Inflammatory macrophage (primary cell): ENCODE data around the gene SLC35B1.
"Not testable (repeated sequence)": the region's sequence is repeated elsewhere in the genome, so short reads cannot be mapped to it uniquely, and the experiment has no call there.

ENCODE experiments used
- DNase-seq, 2 donors: peaks; one replicate each; pipeline ENCODE4 v3.0.0-alpha.2; 2020 to 2022

The SLC35B1 gene

DNA sequence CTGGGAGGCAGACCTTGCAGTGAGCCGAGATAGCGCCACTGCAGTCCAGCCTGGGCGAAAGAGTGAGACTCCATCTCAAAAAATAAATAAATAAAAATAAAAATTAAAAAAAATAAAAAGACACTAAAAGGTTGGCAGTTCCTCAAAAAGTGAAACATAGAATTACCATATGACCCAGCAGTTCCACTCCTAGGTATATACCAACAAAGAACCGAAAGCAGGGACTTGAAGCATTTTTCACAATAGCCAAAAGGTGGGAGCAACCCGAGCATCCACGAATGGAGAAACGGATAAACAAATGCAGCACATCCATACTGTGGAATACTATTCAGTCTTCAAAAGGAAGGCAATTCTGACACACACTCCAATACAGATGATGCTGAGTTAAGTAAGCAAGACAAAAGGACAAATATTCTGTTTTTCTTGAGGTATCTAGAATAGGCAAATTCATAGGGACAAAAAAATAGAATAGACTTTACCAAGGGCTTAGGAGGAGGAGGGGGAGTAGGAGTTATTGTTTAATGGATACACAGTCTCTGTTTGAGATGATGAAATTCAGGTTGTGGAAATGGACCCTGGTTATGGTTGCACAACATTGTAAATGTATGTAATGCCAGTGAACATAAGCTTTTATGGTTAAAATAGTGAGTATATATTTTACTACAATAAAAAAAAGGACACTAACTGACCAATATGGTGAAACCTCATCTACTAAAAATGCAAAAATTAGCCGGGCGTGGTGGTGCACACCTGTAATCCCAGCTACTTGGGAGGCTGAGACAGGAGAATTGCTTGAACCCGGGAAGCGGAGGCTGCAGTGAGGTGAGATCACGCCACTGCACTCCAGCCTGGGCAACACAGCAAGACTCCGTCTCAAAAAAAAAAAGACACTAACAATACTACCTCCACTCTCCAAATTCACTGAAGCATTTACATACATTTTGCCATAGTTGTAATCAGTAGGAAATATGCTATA, 27.0 kb upstream of the SLC35B1 start:
- peak in 1 of 2 donors; percentile 26 for DNase-seq

DNA sequence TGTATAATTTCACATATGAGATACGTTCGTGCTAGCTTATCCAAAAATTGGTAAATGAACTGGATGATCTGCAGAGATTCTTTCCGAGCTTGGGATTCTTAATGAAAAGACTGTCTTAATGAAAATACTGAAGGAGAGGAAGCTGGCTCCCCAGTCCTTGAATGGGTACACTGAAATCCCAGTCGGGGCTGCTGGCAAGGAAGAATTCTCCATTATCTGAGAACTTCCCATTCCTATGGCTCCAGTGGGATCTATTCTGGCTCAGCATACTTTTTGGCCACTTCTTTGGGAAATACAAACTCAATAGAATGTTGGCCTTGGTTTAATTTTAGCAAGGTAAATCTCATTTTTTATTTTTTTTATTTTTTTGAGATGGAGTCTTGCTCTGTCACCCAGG, 23.7 kb upstream of the SLC35B1 start:
- no peak for DNase-seq

DNA sequence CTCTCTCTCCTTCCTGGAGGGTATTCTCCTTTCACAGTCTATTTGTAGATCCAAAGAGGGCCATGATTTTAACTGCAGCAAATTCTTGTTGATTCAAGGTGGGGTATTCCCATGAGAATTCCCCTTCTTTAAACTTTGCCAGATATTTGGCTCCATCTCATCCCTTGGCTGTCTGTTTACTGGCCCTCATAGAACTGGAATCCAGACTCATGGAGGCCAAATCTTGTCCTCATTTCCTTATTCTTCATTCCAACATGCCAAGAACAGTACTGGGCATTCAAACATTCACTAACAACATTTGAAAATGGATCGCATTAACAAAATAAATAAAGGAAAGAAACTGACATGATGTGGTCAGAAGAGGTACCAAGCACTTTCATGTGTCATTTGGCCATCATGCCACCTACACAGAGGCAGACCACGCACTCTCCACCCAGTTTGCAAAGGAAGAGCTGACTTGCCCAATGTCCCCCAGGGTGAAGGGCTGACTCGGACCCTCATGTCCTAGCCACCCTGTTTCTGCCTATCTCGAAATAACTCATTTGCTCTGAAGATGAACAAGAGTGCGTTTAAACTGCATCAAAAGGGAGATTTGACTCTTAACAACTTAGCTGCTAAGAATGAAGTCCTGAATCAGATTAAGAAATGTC, 23.1 kb upstream of the SLC35B1 start:
- no peak for DNase-seq

DNA sequence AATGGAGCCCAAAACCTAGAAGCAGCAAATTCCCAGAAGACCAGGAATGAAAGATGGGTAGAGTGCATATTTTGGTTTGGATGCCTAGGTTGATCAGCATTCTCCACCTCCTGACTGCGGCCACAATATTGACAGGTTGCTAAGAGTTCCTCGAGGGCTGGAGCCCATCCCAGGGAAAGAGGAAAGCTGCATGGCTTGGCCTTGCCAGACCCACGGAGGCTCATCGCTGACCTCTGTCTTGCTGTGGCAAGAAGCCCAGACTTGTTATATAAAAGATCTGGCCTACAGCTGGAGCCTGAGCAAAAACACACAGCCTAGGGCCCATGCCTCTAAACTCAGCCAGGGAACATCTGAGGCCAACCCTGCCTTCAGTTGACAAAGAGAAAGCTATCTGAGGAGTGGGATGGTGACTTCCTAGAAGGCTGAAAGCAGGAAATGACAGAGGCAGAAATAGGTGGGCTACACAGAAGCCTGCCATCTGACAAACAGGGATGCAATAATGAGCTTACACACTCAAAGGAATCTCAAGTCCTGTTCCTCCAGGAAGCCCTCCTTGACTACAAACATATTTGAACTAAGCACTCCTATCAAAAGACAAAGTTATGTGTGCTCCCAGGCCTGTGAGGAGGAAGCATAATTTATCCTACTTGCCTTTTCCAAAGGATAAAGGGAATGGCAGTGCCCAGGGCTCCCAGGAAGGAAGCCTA, 22.5 kb upstream of the SLC35B1 start:
- no peak for DNase-seq

DNA sequence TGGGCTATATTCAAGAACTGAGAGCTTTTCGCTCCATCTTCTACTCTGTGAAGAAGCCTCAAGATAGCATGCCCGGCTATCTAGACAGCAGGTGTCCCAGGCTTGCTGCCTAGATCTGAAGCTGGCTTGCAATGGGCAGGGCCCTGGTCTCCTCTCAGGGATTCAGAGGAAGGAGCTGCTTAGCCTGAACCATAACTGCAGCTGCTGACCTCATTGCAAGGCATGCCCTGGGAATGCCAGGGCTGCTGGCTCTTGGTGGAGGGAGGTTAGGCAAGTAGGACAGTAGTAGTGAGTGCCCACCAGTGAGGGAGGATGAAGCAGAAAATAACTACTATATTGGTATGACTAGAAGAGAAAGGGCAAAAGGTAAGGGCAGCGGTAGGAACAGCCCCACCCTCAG, 21.3 kb upstream of the SLC35B1 start:
- DNase-seq, result no peak

DNA sequence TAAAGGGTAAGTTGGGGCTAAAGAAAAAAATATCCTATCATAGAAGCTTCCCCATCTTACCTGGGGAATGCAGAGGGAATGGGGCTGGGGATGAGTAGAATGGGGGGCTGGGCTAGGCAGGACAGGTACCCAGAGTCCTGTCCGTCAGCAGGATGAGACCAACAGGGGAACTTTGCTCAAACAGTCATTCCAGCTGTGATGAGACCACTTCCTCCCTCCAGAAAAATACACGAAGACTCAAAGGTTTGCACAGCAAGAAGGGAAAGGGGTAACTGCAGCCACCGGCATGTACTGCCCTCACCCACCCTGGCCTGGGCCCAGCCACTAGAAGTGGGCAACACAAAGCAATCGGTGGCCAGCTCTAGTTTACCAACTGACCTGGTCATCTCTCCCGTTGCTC, 20.7 kb upstream of the SLC35B1 start:
- DNase-seq, result no peak

DNA sequence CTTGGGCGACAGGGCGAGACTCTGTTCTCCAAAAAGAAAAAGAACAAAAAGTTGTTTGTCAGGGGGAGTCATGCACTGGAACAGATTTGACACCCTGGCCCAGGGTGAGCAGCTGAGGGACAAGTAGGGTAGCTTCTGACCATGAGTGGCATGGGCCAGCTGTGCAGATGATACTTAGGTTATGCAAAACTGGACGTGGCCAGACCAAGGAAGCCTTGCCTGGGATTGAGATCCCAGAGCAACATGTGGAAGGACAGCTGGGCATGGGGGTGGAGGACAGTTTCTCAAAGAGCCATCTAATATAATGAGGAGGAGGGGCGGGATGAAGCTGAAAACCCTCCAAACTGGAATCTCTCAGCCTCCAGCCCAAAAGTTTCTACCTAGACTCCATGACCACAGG, 19.6 kb upstream of the SLC35B1 start:
- DNase-seq, result no peak

DNA sequence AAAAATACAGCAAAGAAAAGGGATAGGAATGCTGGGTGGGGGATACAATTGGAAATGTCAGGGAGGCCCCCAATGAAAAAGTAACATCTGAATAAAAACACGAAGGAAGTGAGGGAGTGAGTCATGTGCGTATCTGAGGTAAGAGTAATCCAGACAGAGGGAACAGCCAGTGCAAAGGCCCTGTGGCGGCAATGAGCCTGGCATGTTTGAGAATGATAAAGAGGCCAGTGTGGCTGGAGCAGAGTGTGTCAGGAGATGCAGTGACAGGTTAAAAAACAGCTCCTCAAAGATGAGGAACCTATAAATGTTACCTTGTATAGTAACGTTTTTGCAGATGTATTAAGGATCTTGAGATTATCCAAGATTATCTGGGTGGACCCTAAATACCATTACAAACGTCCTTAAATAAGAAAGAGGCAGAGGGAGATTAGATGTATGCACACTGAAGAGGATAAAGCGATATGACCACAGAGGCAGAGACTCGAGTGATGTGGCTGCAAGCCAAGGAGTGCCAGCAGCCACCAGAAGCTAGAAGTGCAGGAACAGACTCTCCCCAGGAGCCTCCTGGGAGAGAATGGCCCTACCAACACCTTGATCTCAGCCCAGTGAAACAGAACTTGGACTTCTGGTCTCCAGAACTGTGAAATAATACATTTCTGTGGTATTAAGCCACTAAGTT, 17.8 kb upstream of the SLC35B1 start:
- DNase-seq, result no peak

DNA sequence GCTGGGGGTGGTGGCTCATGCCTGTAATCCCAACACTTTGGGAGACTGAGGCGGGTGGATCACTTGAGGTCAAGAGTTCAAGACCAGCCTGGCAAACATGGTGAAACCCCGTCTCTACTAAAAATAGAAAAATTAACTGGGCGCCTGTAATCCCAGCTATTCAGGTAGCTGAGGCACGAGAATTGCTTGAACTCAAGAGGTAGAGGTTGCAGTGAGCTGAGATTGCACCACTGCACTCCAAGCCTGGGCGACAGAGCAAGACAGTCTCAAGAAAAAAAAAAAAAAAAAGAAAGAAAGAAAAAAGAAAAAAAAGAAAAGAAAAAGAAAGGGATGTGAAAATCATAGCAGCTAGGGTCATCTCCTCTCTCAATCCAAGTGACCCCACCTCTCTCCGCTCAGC, 16.8 kb upstream of the SLC35B1 start:
- DNase-seq, result not testable (repeated sequence)

DNA sequence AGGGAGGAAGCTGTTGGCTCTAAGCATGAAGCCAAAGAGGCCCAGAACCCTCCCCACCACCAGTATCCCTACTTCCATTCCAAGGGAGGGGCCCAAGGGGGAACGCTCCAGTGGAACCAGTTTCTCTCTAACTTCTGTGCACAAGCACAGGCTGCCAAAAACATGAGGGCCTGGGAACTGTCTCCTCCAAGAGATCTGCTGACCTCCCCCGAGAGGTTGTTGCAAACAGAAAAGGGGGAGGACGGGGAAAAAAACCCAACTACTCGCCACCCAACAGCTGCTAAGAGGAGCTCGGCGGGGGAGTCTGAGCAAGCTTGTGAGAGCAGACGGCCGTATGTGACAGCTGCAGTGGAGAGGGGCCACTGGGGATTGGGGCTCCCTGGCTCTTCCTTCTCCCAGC, 15.7 kb upstream of the SLC35B1 start:
- no peak for DNase-seq

DNA sequence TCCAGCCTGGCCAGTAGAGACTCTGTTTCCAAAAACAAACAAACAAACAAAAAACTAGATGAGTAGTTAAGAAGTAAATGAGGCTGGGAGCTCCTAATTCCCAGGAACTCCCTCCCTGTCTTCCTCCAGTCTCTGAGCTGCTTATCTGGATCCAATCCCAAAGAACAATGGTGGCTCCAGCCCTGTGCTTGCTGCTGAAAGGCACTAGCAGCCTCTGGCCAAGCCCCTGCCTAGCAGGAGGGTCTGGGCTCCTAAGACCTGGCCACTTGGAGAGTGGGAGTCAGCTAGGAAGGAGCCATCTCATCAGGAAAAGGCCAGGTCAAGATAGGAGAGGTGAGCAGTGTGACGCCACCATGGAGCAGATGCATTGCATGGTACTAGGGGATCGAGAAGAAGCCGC, 14.3 kb upstream of the SLC35B1 start:
- DNase-seq, result no peak

DNA sequence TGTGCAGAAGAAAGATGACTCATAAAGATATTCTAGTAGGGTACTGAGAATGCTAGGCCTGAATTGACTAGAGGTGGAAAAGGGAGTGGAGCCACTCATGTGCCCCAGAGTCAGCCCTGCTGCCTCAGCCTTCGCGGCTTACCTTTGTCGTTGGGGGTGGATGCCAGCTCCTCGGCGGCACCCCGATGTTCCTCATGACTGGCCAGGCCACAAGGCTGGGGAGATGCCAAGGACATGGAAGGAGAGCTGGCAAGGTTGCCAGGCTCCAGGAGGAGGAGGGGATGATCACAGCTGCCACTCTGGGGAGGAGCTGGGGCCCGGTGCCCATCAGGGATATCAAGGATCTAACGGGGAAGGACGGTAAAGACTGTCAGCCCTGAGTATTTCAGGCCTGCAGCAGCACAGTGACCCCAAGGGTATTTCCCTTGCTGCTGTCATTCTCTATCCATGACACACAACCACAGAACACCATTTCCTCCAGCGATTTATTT, 9.7 kb upstream of the SLC35B1 start:
- no peak for DNase-seq

DNA sequence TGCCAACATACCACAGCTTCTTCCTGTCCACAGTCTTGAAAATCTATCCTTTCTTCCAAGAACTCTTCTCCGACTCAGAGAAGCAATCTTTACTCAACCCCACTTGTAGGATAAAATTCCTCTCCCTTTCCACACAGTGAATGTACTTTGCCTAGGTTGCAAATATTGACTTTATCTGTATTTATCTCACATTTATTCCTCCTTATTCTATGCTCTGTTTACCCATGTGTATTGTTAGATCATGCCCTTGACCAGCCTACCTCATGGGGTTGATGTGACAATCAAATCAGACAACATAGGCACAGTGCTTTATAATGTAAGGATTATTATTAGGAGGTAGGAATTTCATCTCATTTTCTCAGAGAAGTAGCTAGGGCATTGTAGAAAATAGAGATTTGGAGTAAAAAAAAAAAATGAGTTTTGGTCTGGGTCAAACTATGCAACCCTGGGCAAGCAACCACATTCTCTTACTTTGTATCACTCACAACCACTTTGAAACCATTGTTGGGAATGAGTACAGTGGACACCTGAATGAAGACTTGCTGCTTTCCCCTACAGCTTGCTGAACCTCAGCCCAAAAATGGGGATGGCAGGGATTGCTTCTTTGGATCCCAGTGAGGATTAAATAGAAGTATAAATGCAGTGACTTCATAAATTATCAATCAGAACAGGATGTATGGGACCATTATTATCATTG, 9.1 kb upstream of the SLC35B1 start:
- DNase-seq, result no peak

DNA sequence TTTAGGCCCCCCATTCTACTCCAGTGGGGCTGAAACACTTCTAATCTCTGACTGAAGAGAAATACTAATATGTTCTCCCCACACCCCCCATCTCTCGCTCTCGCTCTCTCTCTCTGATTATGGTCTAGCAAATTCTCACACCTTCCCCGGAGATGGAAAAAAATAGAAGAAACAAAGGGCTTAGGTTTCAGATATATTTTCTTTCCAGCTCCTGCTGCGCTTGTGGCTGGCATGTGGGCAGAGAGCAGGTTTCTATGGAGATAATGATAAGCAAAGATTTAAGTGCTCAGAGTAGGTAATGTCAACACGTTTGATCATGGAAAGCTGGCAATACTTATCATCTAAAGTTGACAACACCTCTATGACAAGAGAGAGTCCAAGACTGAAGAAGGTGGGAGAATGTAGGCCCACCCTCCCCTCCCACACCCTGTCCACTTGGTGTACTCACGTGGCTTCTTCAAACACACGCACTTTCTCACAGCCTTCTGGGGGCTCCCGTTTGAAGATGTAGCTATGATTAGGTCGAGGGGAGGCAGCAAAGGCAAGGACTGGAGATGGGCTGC, 8.0 kb upstream of the SLC35B1 start:
- no peak for DNase-seq

DNA sequence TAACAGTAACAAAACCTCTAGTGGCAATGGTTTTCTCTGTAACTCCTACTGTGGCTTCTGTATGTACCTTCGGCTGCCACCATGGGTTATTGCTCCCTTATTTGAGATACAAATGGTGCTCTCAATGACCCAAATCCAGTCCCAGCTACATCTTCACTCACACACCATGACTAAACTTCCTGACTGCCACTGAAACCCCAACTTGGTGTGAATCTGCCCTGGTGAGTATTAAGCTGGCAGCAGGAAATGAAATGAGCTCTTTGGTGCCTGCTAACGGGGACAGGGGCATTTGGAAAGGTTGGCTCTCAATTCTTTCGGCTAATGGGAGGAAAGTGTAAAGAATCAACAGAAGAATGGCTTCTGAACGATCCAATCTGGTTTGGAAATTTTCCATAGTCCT, 7.5 kb upstream of the SLC35B1 start:
- no peak for DNase-seq

DNA sequence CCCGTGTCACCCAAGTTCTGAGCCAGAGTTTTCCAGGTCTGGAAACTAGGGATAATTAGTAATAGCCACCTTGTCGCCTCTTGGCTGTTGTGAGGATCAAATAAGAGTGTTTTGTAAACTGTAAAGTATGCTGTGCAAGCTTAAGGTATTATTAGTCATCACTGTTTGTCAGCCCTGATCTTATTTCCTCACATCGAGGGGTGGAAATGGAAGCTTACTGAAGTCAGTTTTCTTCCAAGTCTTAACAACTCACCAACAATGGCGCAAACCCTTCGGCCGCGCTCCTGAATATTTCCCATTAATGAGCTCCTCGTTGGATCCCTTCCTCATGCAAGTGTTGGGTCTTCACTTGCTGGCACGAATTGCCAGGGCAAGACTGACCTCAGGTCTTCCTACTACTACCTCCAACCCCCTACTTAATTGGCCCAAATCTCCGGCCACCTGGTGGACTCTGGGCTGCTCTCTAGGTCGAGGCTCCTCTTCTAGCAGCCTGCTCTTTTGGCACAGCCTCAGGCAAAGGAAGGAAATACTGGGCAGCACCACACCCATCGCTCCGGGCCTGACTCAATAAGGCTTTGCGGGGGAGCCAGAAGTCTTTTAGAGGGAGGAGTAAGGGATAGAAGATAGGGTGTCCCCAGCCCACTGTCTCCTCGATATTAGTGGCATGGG, 885 bp upstream of the SLC35B1 start:
- peak in 1 of 2 donors; percentile 30 for DNase-seq

DNA sequence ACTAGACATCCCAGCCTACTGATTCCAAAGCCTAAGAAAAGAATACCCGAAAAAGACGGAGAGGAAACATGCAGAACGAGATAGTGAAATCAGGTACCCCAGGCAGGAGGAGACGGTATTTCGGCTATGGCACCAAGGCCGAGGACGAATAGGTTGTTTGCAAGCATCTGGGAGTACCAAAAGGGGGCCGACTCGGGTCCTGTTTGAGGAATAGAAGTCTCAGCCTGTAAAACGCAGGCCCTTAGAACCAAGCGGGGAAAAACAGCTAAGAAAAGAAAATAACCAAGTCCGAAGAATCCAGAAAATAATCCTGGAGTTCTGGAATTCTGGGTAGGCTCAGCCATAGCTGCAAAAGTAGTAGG, 537 bp downstream of the SLC35B1 start:
- DNase-seq, result no peak

DNA sequence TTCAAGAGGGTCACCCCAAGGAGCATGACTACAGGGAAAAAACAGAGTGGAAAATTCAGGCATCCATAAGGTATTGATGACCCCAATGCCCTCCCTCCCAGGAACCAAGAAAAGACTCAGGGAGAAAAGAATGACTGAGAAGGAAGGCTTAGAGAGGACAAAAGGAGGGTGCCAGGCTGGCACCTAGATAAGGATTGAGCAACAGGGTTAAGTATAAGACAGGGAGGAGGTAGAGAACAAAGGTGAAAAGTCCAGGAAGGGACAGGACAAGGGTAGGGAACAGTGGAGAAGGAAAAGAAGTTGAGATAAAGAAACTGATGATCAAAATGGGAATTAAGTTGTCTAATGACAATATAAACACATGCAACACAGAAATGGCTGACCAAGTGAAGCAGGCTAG, 2.5 kb downstream of the SLC35B1 start:
- no peak for DNase-seq

DNA sequence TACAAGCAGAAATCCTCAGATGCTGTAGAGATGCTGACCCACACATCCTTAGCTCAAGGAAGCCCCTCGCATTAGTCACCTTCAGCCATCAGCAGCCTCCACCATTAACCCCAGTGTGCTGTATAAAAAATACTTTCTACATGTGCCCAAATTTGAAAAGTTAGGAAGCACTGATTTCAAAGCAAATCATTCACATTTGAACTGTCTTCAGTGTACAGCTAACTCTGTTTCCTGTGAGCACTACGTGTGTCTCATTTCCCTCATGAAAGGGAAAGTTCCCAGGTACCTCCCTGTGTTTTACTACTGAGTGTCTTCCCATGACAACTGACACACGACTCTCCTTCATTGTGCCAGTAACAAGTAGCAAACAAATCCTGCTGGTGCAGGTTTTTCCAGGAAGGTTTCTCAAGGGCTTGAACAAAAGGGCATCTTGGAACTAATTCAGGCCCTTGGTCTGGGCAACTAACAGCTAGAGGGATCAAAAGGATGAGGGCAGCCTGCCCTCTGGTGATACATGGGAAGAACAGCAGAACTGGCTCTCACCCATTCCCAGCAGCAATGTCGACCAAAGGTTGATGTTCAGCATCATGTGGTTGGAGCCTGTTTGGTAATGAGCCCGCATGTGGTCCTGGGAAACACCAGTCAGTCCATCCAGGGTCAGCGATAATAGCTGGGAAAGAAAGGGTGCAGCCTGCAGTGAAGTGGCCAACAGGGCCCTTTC, 4.0 kb downstream of the SLC35B1 start:
- DNase-seq, result peak; percentile 44 to 67

DNA sequence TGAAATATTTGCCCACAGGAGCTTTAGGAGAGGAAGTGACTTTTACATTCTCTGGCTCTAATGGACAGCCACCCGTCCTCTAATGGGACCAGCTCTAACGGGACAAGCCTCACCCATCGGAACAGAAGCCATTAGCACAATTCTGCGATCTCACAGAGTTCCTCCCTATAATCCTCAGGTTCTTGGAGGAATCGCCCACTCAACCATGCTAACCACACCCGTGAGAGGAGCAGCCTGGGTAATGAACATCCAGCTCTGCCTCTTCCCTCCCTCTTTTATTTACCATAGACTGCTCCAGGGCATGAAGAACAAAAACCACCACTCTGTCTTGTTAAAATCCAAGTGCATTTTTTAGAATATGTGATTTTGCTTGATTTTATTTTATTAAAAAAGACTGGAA, 6.8 kb downstream of the SLC35B1 start:
- no peak for DNase-seq
